Type B pancreatic cell (in vitro differentiated cells): ENCODE data around the gene PDCL3. TPM values are rescaled to one million over a fixed set of nuclear protein-coding genes. Genes with fewer than 3 reads are reported as not detected.

Experiments used
- DNase-seq: peaks from one replicate; pipeline ENCODE4 v3.0.0; 2021; ENCODE audit warnings: mixed read lengths; ENCODE audit not compliant: unreplicated experiment; ENCODE audit errors: extremely low spot score
- H3K27ac Mint-ChIP-seq: 2 replicates; pipeline ENCODE4 v1.8.0; 2021; ENCODE audit warnings: mild to moderate bottlenecking, mixed read lengths
- H3K27me3 Mint-ChIP-seq: 2 replicates; pipeline ENCODE4 v1.8.0; 2021; ENCODE audit warnings: mixed read lengths
- H3K36me3 Mint-ChIP-seq: 2 replicates; pipeline ENCODE4 v1.8.0; 2021; ENCODE audit warnings: mixed read lengths
- H3K4me1 Mint-ChIP-seq: one replicate; pipeline ENCODE4 v1.8.0; 2021; ENCODE audit warnings: mixed read lengths; ENCODE audit not compliant: unreplicated experiment
- H3K4me3 Mint-ChIP-seq: 2 replicates; pipeline ENCODE4 v1.8.0; 2021; ENCODE audit warnings: mild to moderate bottlenecking, mixed read lengths
- H3K9me3 Mint-ChIP-seq: 2 replicates; pipeline ENCODE4 v1.8.0; 2021; ENCODE audit warnings: mixed read lengths
- CTCF ChIP-seq: fragments of 200-600 bp; sonication (generic); conservative IDR thresholded peaks from 2 replicates; pipeline ENCODE4 v1.5.0; 2021; ENCODE audit warnings: antibody characterized with exemption, mild to moderate bottlenecking
- long read RNA-seq: library from polyadenylated mRNA; unstranded; transcript quantifications from one replicate; pipeline ENCODE4 v2.0.0, GENCODE V29; 2020
- total RNA-seq: library from RNA; stranded (reverse); gene quantifications from 2 replicates; pipeline ENCODE4 v1.2.1, GENCODE V29; 2021; ENCODE audit warnings: low replicate concordance

The PDCL3 gene
- 20.2 and 23.1 TPM in 2 replicates for total RNA-seq
- long read RNA-seq, transcript PDCL3-201 (6 exons, 1,337 nt): major isoform, 70 of 73 reads
- long read RNA-seq, partial matches to known transcripts: 1 of 73 reads
- long read RNA-seq, other reads (novel, unspliced or antisense): 2 of 73 reads

DNA sequence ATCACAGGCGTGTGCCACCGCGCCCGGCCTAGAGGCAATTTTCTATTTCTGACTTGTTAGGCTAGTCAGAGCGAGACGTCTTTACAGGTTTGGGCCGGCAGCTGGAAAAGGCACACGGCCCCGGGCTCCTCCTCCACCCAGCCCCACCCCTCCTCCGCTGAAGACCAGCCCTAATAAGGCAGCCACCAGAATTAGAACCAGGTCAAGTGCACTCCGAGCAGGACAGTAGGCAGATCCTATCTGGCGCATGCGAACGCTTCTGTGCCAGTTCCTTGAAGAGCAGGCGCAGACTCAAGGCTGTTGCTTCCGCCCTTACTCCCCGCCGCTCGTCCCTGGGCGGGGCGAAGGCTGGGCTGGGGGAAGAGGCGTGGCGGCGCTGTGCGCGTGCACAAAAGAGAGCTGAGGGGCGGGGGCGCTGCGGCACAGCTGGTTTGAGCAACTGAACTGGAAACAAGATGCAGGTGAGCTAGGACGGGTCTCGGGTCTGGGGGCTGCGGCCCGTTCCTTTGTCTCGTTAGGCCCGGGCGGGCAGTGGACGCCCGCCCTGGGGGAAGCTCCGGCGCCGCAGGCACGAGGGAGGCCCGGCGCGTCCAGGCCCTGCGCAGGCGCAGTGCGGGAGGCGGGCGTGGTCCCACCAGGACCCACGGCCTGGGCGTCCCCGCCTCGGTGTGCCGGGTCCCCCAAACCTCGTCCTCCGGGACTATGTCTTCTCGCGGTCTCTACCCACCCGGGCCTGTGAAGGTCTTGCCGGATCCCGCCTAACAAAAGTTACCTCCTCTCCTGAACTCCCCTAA is at the start of gene PDCL3:
Gene PDCL3 (plus strand): TSS at position 381 of the 794 bp plus-strand sequence. CDS start 75 bp downstream, at position 456.
- no peaks in the 10 kb centered on the region for H3K27me3 Mint-ChIP-seq
- no peaks in the 10 kb centered on the region for H3K9me3 Mint-ChIP-seq
- H3K4me3 Mint-ChIP-seq: peak within 1 kb of the TSS; percentile 98
- no peaks in the 10 kb centered on the region for H3K4me1 Mint-ChIP-seq
- TF ChIP-seq CTCF: no peak
- peak; percentile 93 for DNase-seq
- peaks cover 13% of the 10 kb centered on the region for H3K36me3 Mint-ChIP-seq
- H3K27ac Mint-ChIP-seq: peak within 1 kb of the TSS; percentile 98

DNA sequence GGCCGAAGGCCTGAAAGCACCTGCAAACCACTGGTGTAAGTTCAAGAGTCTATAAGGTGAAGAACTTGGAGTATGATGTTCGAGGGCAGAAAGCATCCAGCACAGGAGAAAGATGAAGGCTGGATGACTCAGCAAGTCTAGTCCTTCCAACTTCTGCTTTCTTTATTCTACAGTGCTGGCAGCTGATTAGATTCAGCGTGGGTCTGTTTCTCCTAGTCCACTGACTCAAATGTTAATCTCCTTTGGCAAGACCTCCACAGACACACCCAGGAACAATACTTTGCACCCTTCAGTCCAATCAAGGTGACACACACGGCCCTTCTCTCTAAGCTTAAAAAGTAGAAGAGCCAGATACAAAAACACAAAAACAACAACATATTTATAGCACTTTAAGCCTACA is 49.1 kb upstream of the PDCL3 start:
- no peak overlapping the region for H3K4me3 Mint-ChIP-seq
- DNase-seq: no peak
- no peaks in the 10 kb centered on the region for H3K36me3 Mint-ChIP-seq
- no peaks in the 10 kb centered on the region for H3K27me3 Mint-ChIP-seq
- H3K27ac Mint-ChIP-seq: no peak overlapping the region
- H3K9me3 Mint-ChIP-seq: no peaks in the 10 kb centered on the region
- no peak for TF ChIP-seq CTCF
- H3K4me1 Mint-ChIP-seq: no peaks in the 10 kb centered on the region

DNA sequence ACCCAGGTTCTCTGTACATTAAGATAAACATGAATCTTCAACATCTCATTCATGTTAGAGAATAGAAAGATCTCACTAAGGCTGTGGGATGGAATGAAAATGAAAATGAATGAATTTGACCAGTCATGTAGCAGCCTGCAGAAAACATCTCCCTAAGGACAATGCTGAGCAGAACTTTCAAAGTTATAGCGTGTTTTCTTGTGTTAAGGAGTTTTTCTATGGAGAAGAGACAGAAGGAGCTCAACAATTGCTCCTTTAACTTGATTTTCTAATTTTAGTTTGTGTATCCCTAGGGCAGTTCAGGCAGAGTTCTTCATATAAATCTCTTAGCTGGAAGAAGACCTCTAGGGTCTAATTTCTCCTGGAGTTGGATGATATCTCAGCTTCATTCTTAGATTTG is 45.2 kb upstream of the PDCL3 start:
- peaks cover 4% of the 10 kb centered on the region for H3K9me3 Mint-ChIP-seq

DNA sequence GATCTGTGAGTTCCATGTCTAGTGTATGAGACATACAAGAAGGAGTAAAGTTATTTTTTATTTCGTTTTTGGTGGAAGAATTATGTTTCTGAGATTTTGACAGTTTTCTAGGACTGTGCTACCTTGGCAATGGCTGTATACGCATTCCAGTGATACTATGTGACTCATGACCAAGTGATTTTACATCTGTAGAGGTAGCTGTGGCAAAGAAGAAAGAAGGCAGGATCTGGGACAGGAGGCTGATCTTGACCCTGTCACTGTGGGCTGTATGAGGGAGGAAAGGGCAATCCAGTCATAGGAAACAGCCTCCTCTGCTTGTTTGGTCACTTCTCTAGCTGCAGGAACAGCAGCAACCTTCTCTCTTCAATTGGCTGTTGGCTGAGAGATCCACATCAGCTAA is 44.0 kb upstream of the PDCL3 start:
- no peak overlapping the region for H3K27ac Mint-ChIP-seq
- no peak overlapping the region for H3K4me3 Mint-ChIP-seq
- no peak for TF ChIP-seq CTCF

More for the DNA sequence above, 45.2 kb upstream of the PDCL3 start:
- no peak for TF ChIP-seq CTCF
- H3K27ac Mint-ChIP-seq: no peak overlapping the region
- H3K4me1 Mint-ChIP-seq: no peaks in the 10 kb centered on the region
- H3K4me3 Mint-ChIP-seq: no peak overlapping the region
- H3K27me3 Mint-ChIP-seq: peaks cover 3% of the 10 kb centered on the region
- no peaks in the 10 kb centered on the region for H3K36me3 Mint-ChIP-seq
- no peak for DNase-seq

DNA sequence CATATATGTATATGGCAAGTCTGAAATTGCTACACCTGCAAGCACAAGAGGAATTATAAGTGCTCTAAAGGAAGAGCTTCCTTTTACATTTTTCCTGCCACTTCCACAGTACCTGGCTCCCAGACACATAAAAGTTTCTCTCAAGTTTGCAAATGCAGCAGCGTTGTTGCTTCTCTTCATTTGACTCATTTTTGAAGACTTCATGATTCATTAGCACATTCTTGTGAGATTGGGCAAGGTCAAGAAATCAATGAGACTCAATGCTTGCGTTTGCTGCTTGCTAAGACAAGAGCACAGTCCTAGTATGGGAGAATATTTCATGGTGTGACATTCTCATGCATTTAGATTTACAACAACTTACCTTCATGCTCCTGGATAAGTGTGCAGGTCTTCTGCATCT is 42.6 kb upstream of the PDCL3 start:
- Mint-ChIP-seq H3K4me3 (no peak overlapping the region), H3K27ac (no peak overlapping the region), H3K36me3 (no peaks in the 10 kb centered on the region), H3K4me1 (no peaks in the 10 kb centered on the region), H3K9me3 (peaks cover 4% of the 10 kb centered on the region), H3K27me3 (peaks cover 7% of the 10 kb centered on the region)
- TF ChIP-seq CTCF: no peak
- no peak for DNase-seq

More for the DNA sequence above, 44.0 kb upstream of the PDCL3 start:
- Mint-ChIP-seq H3K4me1 (no peaks in the 10 kb centered on the region), H3K27me3 (peaks cover 3% of the 10 kb centered on the region), H3K9me3 (peaks cover 4% of the 10 kb centered on the region), H3K36me3 (no peaks in the 10 kb centered on the region)
- DNase-seq: no peak
